GM12872 (cell line): Measurements from ENCODE around the gene COL4A2.

Source experiments
- TF ChIP-seq, protein P1 (sequence below): IDR thresholded peaks from 3 replicates; pipeline ENCODE4 v1.5.1; 2011; ENCODE audit warnings: low read depth, mild to moderate bottlenecking, low read length, moderate library complexity; ENCODE audit not compliant: insufficient read depth

COL4A2 gene

DNA sequence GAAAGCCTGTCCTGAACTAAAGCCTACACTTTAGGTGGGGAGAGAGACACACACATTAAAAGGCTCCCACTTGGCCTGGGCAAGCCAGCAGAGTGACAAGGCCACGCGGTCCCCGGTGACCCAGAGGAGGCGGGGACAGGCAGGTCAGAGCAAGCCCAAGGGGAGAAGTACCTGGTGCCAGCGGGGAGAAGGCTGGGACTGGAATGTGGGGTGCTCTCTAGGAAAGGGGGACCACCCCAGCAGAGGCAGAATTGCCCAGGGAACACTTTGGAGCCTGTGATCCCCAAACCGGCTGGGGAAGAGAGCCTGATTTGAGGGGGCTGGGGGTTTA lies 172.1 kb downstream of the COL4A2 start:
- TF ChIP-seq, protein P1, sequence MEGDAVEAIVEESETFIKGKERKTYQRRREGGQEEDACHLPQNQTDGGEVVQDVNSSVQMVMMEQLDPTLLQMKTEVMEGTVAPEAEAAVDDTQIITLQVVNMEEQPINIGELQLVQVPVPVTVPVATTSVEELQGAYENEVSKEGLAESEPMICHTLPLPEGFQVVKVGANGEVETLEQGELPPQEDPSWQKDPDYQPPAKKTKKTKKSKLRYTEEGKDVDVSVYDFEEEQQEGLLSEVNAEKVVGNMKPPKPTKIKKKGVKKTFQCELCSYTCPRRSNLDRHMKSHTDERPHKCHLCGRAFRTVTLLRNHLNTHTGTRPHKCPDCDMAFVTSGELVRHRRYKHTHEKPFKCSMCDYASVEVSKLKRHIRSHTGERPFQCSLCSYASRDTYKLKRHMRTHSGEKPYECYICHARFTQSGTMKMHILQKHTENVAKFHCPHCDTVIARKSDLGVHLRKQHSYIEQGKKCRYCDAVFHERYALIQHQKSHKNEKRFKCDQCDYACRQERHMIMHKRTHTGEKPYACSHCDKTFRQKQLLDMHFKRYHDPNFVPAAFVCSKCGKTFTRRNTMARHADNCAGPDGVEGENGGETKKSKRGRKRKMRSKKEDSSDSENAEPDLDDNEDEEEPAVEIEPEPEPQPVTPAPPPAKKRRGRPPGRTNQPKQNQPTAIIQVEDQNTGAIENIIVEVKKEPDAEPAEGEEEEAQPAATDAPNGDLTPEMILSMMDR: no peak

DNA sequence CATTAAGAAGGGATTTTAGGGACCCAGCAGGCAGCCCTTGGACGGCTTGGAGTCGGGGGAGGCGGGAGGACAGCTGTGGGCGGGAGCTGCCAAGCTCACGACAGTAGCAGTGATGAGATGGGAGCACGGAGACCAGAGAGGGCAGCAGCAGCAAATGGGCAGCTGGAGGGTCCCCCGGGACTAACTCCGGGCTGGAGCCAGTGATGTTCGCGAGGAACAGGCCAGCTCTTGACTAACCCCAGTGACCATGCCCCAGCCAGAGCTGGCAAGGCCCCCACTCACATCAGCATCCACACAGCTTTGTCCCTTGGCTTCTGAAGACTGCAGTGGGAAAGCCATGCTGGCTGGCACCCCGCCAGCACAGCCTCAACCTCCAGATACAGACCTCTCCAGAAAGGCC lies 172.6 kb downstream of the COL4A2 start:
- TF ChIP-seq, protein P1: no peak

DNA sequence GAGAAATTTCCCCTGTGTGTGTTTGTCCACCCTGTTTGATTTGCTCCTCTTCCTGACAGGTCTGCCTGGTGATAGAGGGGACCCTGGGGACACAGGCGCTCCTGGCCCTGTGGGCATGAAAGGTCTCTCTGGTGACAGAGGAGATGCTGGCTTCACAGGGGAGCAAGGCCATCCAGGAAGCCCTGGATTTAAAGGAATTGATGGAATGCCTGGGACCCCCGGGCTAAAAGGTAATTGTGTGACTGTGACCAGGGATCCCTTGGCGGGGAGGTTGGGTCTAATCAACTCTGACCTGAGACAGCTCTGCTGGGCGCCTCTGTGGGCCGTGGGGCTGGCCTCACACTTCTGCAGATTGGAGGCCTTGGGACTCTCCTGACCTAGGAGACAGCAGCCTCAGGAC lies 173.1 kb downstream of the COL4A2 start:
- TF ChIP-seq, protein P1: no peak

DNA sequence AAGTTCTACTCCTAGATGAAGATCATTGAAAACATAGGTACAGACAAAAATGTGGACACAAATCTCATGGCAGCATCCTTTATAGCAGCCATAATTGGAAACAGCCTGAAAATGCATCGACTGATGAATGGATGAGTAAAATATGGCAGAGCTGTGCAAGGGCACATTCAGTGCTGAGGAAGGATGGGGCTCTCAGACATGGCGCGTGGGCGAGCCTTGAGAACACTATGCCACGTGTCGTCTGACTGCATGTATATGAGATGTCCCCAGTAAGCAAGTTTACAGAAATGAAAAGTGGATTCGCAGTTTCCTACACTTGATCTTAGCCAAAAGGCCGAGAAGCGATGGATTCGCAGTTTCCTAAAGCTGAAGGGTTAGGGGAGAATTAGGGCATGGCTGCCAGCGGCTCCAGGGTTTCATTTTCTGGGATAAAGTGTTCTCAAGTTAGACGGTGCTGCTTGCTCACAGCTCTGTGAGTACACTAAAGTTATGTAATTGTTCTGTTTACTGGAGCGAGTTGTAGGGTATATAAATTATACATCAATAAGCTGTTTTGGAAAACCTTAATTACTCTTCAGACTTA lies 176.4 kb downstream of the COL4A2 start:
- TF ChIP-seq, protein P1: no peak

DNA sequence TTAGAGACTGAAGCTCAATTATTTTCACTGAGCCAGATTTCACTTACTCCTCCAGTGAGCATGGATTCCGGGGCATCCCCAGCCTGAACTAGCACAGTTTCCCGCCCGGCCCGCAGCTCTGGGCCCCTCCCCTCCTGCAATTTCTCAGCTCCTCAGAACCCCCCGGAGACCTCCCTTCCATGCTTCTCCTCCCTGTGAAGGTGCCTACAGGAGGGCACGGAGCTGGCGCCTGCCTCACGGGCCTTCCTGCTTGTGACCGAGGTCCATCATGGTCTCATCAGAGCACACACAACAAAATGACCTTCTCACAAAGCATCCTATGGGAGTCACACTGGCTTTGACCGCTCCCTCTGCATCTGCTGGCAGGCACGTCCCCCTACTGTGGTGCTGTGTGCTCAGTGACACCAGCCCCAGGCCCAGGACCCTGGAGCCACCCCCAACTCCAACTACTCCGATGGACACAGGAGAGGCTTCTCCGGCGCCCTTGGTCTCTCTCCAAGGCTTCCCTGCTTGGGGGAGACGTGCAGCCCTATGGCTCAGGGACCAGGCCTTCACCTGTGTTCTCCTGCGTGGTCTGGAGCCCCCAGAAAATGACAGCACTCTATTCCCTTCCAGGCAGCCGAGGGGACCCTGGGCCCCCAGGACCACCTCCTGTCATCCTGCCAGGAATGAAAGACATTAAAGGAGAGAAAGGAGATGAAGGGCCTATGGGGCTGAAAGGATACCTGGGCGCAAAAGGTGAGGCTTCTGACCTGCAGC lies 177.4 kb downstream of the COL4A2 start:
- TF ChIP-seq, protein P1: no peak

DNA sequence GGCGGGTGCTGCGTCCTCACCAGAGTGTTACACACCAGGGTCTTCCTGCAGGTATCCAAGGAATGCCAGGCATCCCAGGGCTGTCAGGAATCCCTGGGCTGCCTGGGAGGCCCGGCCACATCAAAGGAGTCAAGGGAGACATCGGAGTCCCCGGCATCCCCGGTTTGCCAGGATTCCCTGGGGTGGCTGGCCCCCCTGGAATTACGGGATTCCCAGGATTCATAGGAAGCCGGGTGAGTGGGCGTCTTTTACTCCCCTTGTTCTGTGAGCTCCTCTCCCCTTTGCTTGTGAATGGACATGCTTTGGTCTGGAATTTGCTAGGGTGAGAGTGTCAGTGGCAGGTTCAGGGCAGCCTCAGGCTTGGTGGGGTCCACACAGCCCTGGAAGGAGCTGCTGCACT lies 178.5 kb downstream of the COL4A2 start:
- TF ChIP-seq, protein P1: no peak

DNA sequence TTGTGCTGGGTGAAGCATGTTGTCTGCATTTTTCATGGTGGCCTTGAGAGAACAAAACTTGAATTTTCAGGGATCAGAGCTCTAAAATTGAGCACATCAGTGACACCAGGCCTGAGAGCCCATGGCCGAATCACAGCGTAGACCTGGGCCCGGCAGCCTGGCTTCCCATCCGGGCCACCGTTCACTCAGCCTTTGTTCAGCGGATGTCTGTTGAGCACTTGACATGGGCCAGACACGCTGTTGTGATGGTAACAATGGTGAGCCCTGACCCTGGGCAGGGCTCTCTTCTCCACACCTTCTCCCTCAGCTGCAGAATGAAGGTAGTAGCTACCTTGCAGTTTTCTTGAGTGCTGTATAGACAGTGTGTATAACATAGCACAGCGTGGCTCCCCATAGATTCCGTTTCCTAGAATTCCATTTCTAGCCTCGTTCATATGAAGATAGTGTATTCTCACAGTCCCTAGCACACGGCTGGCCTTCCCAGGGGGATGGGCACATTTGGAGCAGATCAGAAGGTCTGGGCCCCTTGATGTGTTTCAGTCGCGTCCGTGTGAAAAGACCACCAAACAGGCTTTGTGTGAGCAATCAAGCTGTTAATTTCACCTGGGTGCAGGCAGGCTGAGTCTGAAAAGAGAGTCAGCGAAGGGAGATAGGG lies 179.1 kb downstream of the COL4A2 start:
- TF ChIP-seq, protein P1: no peak
